HG02798 (cell line): ENCODE results near the gene ST3GAL3.

Source experiments
- ATAC-seq: cut with Tn5 transposase; IDR thresholded peaks from one replicate; pipeline ENCODE4 v1.9.1; 2021; ENCODE audit warnings: mild to moderate bottlenecking; ENCODE audit not compliant: unreplicated experiment, poor library complexity

ST3GAL3 gene

DNA sequence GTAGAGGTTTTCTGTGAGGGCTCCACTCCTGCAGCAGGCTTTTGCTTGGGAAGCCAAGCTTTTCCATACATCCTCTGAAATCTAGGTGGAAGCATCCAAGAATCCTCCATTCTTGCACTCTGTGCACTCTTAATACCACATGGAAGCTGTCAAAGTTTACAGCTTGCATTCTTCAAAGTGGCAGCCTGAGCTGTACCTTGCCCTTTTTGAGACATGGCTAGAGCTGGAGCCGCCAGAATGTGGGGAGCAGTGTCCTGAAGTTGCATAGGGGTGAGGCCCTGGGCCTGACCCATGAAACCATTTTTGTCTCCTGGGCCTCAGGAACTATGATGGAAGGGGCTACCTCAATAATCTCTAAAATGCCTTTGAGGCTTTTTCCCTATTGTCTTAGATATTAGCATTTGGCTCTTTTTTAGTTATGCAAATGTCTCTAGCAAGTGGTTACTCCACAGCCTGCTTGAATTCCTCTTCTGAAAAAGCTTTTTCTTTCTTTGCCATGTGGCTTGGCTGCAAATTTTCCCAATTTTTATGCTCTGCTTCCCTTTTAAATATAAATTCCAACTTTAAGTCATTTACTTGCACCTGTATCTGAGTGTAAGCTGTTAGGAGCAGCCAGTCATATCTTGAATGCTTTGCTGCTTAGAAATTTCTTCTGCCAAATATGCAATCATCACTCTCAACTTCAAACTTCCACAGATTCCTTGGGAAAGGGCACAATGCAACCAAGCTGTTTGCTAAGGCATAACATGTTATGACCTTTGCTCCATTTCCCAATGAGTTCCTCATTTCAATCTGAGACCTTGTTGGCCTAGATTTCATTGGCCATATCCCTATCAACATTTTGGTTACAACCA, 134.2 kb downstream of the ST3GAL3 start:
- ATAC-seq, result no peak

GRCh38 chr1:43842175-43842498, 134.8 kb downstream of the ST3GAL3 start:
- no peak for ATAC-seq

DNA sequence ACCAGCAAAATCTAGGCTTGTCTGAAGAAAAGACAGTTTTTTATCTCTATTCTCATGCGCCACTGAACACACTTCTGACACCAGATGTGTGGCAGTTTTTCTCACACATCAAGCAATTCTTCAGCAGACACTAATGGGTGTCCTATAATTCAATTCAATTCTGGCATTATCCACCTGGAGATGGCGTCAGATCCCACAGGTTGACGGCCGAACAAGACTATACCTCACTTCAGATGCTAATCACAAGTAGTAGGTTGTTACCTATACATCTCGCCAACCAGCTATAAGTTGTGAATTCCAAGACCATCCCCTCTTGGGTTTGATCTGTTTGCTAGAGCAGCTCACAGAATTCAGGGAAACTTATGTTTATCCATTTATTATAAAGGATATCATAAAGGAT, 136.3 kb downstream of the ST3GAL3 start:
- ATAC-seq, result no peak

GRCh38 chr1:43844114-43844513, 136.8 kb downstream of the ST3GAL3 start:
- no peak for ATAC-seq

- ATAC-seq, result no peak
Measured at GRCh38 chr1:43847290-43847689, 140.0 kb downstream of the ST3GAL3 start.

DNA sequence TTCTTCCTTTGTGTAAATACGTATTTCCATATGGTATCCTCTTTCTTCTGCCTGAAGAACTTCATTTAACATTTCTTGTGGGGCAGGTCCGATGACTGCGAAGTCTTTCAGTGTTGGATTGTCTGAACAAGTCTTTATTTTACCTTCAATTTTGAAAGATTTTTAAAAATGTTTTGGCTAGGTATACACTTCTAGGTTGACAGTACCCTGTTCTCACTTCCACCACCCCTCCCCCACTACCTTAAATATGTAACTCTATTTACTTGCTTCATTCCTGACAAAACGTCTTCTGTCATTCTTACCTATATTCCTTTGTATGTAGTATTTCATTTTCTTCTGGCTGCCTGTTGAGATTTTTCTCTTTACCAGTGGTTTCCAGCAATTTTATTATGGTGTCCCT, 140.5 kb downstream of the ST3GAL3 start:
- ATAC-seq, result no peak

DNA sequence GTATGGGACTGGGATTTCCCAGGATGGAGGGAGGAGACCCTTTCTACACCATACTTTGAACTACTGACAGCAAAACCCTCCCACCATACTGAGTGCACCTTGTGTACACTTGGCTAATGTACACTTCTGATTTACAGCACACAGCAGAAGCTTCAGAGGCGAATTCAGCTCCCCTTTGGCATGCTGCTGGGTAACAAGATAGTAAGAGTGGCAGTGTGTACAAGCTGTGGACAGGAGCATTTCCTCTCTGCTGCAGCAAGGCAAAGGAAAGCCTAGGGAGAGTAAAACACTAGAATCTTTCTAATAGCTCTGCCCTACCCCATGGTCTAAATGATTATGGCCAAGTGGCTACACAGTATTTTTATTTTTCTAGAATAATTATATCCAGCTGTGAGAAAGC, 142.3 kb downstream of the ST3GAL3 start:
- no peak for ATAC-seq

DNA sequence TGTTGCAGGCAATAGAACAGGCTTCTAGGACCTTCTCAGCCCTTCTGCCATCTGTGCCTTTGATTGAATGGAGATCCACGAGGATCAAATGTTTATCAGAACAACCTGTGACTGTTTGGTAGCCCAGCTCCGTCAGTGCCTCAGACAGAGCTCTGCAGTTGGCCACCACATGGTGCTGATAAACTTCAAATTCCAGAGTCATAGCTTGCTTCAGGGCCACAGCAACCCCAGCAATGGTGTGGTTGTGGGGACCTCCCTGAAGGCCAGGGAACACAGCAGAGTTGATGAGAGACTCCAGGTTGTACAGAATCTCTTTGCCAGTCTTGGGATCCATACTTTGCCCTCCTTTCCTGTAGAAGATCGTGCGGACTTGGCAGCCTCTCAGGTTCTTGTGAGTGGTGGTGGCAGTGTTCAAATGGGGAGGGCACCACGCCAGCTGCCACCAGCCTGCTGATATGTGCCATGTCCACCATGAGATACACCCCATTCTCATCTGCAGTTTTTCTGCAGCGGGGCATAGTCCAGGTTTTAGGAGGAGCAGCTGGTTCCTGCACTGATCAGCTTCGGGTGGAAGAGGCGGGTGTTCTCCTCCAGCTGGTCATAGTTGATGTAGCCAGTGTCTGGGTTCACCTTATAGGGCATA, 143.4 kb downstream of the ST3GAL3 start:
- ATAC-seq, result no peak

DNA sequence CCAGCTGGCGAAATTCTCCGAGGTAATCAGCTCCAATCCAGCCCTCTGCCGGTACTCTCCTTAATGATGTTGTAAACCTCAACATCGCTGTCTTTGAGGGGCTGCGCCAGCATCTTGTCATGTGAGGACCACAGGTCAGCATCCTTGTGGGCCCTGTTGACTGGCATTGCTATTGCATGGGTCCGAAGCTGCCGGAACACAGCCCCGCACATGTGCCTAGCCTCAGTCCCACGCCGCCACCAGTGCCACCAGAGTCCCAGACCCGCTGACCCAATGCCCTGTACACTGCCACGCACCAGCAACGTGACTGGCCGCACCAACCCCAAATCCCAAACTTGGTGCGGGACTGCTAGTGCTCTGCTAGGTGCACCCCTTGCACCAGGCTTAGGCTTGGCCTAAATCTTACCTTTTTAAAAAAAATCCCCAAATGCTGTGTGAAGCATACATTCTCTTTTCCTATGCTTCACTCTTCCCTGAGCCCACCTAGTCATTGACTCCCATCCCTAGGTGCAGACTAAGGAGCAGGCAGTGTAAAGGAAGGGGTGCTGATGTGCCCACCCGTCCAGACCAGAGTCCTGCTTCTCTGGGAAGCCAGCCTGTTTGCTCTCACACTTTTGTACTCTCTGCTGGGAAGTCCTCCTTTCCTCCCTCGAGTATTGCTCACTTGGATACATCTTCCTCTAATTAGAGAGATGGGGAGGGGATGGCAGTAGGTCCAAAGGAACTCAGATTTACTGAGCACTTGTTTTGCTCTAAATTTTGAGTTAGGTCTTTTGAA, 144.4 kb downstream of the ST3GAL3 start:
- ATAC-seq, result no peak

DNA sequence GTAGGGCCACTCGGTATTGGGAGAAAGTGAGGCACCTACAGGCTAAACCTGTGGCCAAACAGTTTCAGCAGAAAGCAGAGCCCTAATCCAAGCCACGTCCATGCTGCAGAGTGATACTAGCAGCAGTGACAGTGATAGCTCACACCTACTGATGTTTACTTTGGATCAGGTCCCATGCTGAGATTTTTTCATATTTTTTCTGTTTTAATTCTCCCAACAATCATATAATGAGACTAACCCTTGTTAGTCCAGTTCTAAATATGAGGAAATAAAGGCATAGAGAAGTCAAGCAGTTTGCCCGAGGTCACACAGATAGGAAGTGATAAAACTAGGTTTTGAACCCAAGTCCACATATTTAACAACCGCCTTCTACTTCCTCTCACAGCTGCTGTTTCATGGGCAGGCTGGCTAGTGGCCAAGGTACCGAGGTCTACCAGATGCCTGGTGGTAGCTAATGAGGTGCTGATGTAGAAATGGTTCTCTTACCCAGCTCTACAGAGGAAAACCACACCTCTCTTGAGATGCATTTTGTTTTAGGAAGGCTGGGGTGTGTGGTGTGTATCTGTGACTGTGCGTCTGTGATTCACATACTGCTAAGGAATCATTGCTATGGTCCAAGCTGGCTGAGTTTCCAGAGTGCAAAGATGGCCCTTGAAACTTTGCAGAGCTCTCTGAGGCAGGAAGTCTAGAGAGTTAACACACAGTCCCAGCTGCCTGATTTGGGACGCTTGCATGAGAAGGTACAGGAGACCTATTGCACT, 146.0 kb downstream of the ST3GAL3 start:
- peak; percentile 73 for ATAC-seq

DNA sequence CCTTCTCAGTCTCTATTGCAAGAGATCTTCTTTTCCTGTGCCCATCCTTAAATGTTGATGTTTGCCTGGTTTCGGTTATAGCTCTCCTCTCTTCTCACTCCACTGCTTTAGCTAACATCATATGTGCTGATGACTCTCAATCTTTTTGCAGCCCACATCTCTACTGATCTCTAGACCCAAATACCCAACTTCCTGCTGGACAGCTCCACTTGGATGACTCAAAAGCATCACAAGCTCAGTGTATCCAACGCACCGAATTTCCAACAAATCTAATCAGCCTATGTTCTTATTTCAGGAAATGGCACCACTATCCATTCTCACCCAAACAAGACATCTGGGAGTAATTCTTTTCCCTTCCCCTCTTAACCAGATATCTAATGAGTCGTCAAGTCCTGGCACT, 147.1 kb downstream of the ST3GAL3 start:
- ATAC-seq, result no peak

DNA sequence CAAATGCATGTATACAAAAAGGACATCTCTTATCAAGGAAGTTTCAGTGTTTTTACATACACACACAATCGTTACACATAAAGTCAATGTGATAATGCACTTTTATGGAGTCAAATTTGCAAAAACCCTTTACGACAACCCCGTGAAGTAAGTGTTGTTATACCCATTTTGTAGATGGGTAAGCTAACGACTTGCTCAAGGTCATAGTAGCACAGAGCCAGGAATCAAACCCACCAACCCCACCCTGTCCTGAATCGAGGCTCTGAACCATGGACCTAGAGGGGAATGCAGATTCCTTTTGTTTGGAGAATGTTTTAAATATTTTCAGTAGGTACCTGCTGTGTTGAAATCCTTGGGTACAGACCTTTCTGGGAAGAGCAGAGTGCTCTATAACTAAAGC, 148.9 kb downstream of the ST3GAL3 start:
- ATAC-seq, result no peak

- no peak for ATAC-seq
Measured at GRCh38 chr1:43857163-43857562, 149.8 kb downstream of the ST3GAL3 start.

GRCh38 chr1:43858324-43858723, 151.0 kb downstream of the ST3GAL3 start:
- ATAC-seq, result no peak

DNA sequence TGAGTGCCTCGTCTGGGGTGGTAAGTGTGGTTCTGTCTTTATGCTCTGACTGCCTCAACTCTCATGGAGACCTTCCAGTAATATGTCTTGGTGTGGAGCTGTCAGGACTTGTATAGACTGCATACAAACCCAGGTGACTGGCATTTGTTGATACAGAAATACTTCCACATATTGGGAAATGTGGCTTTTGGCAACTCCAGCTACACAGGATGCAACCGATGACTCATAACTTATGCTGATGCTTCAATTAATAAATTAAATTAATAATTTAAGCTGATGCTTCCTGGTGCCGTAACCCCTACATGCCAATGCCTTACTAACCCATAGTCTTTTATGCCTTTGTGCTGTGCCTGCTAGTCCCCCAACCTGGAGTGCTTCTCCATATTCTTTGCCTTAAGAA, 154.0 kb downstream of the ST3GAL3 start:
- no peak for ATAC-seq

DNA sequence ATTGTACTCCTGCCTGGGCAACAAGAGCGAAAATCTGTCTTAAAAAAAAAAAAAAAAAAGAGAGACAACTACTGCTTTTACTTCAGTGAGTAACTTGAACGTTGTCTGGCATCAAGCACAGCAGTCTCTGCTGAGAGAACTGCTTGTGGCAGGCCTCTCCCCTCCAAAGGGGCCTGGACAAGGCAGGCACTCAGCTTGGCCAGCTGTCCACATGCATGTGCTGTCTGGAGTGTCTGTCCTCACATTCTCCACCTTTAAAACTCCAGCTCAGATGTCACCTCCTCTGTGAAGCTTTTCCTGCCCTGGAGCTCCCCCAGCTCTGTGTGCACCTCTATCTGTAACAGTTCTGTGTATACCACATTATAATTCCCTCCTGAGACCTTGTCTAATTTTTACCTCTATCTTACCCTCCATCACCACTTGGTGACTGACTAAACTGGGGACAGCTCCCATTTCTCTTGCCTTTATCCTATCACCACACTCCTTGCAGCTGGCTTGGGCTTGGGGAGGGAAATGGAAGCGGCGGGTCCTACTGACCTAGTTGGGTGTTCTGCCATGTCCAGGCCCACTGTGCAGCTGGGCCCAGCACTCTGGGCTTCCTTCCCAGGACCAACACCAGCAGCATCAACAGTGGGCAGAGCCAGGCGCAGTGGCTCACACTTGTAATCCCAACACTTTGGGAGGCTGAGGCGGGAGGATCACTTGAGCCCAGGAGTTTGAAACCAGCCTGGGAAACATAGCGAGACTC, 154.8 kb downstream of the ST3GAL3 start:
- no peak for ATAC-seq

- no peak for ATAC-seq
Measured at GRCh38 chr1:43864111-43865045, 157.0 kb downstream of the ST3GAL3 start.

GRCh38 chr1:43866201-43866600, 158.9 kb downstream of the ST3GAL3 start:
- ATAC-seq, result no peak
